Ovary (tissue), 9 donors: ENCODE results near the gene RPS25. TPM values are rescaled to one million over a fixed set of nuclear protein-coding genes. Genes with fewer than 3 reads are reported as not detected.
"Not testable (repeated sequence)": the region's sequence is repeated elsewhere in the genome, so short reads cannot be mapped to it uniquely, and the experiment has no call there.

ENCODE experiments used
- DNase-seq, 5 donors: peaks; one replicate each; pipeline ENCODE4 v3.0.0-alpha.2; 2019 to 2020
- H3K27ac ChIP-seq, 2 donors: fragments of 200-600 bp; one replicate each; pipeline versions ENCODE4 v1.5.1 to v1.8.0; 2019 to 2022
- H3K27me3 ChIP-seq: fragments of 200-600 bp; one replicate; pipeline ENCODE4 v1.8.0; 2022
- H3K36me3 ChIP-seq: fragments of 200-600 bp; sonication (generic); one replicate; pipeline ENCODE4 v1.5.1; 2019
- H3K4me1 ChIP-seq: one replicate; pipeline ENCODE4 v1.8.1; 2013; ENCODE audit warnings: mild to moderate bottlenecking, moderate library complexity; ENCODE audit not compliant: insufficient read depth
- H3K4me3 ChIP-seq: fragments of 200-600 bp; sonication (generic); one replicate; pipeline ENCODE4 v1.5.1; 2017
- H3K9me3 ChIP-seq, 2 donors: fragments of 200-600 bp in 1 of 2; sonication (generic) in 1 of 2; one replicate each; pipeline versions ENCODE4 v1.5.1 to v1.8.1; 2013 to 2019; ENCODE audit warnings: mild to moderate bottlenecking in 1 of 2, moderate library complexity in 1 of 2
- CTCF ChIP-seq, 3 donors: fragments of 450-650 bp in 2 of 3; fragments of 200-600 bp in 1 of 3; IDR thresholded peaks; one replicate each; pipeline versions ENCODE4 v1.5.1 to v1.8.0; 2016 to 2022; ENCODE audit warnings: antibody characterized with exemption in 3 of 3, mild to moderate bottlenecking in 1 of 3
- EP300 ChIP-seq: sonication (generic); formaldehyde crosslinking; IDR thresholded peaks from one replicate; pipeline ENCODE4 v1.6.1; 2017; ENCODE audit warnings: antibody characterized with exemption
- POLR2A ChIP-seq: fragments of 450-650 bp; IDR thresholded peaks from one replicate; pipeline ENCODE4 v1.6.1; 2017; ENCODE audit warnings: antibody characterized with exemption, mild to moderate bottlenecking, moderate library complexity
- WGBS, 3 donors: extraction: QIAGEN DNeasy Blood & Tissue Kit in 1 of 3; methylation state at CpG; one replicate each; pipeline versions ENCODE4 v1.1.5 to v1.1.7; 2013 to 2017; 5-methylcytosine and 5-hydroxymethylcytosine counted together
- intact Hi-C, 4 donors: fragments of 100-400 bp; cut with DNase I; formaldehyde crosslinking; loops; one replicate each; pipeline versions ENCODE4 v1.11.0 to v1.15.1; 2022 to 2023
- polyA plus RNA-seq, 2 donors: library from polyadenylated mRNA; stranded (reverse); fragments of 200-250 nt in 1 of 2; fragments of 350-450 nt in 1 of 2; fragmentation: Illumina TruSeq in 1 of 2; extraction: RNeasy Lipid Tissue Mini Kit (QIAGEN cat#74804) in 1 of 2; gene quantifications; one replicate each; pipeline ENCODE4 v1.2.3, GENCODE V29; 2013 to 2014
- total RNA-seq, 7 donors: library from RNA; depleted of rRNA in 2 of 7; stranded (reverse); fragments of >200 nt in 2 of 7; fragmentation: NEBNext Ultra II Directional in 3 of 7; extraction: Animal tissue kit (Norgen Biotek cat#: 25700) in 3 of 7; gene quantifications; one replicate each; pipeline versions ENCODE4 v1.1.0 to v1.2.4, GENCODE V29; 2016 to 2023
- donor health status: DM: no; HTN: no; CAD: no; lungs with moderate emphysema.
- donor health status: DM: no; HTN: no; CAD: no.
- donor health status: Bipolar disorder and iron deficiency.
- donor health status: DM: yes; HTN: yes; CAD: no.
- donor health status: DM: no; HTN: no; CAD: no.
- donor health status: DM: yes; HTN: yes; CAD: no.

The RPS25 gene
- total and polyA plus RNA-seq, 9 donors = 1,999 to 7,045 (median 2,845) TPM

- H3K27ac ChIP-seq = no peak overlapping the region
Observed at GRCh38 chr11:119062779-119063178, 44.6 kb upstream of the RPS25 start.

GRCh38 chr11:119061256-119061655 is 43.1 kb upstream of the RPS25 start:
- H3K36me3 ChIP-seq = no peaks in the 10 kb centered on the region
- intact Hi-C loops = no loop called here
- H3K27ac ChIP-seq = no peak overlapping the region
- no peak overlapping the region for H3K4me3 ChIP-seq
- 92 to 97% (median 96%) methylated on average over 3 of the region's 3 CpGs for WGBS, 3 donors
- H3K9me3 ChIP-seq = no peaks in the 10 kb centered on the region
- H3K4me1 ChIP-seq = no peaks in the 10 kb centered on the region
- H3K27me3 ChIP-seq = no peaks in the 10 kb centered on the region
- TF ChIP-seq EP300 (no peak), POLR2A (no peak), CTCF (IDR thresholded peaks at IDR 0.05) (no peak)
- DNase-seq = no peak

More at GRCh38 chr11:119062779-119063178, 44.6 kb upstream of the RPS25 start:
- Histone ChIP-seq H3K4me3 (no peak overlapping the region), H3K36me3 (no peaks in the 10 kb centered on the region), H3K27me3 (no peaks in the 10 kb centered on the region), H3K9me3 (no peaks in the 10 kb centered on the region), H3K4me1 (no peaks in the 10 kb centered on the region)
- 31 to 41% (median 40%) methylated on average over 5 of the region's 5 CpGs for WGBS, 3 donors
- TF ChIP-seq CTCF (IDR thresholded peaks at IDR 0.05) (no peak), POLR2A (no peak)
- DNase-seq = peak in 4 of 5 donors; percentile 57 to 72 (median 60)
- intact Hi-C loops = no loop called here

GRCh38 chr11:119059128-119059527 is 41.0 kb upstream of the RPS25 start:
- H3K9me3 ChIP-seq, DNase-seq, H3K4me3 ChIP-seq, H3K36me3 ChIP-seq, H3K4me1 ChIP-seq, intact Hi-C loops, H3K27me3 ChIP-seq, H3K27ac ChIP-seq: not testable (repeated sequence)
- WGBS, 3 donors = 86 to 93% (median 87%) methylated on average over 16 to 29 of the region's 35 CpGs

GRCh38 chr11:119057000-119057769 is 39.0 kb upstream of the RPS25 start, which contains the start of gene HYOU1:
HYOU1 (minus strand) TSS chr11:119057205; CDS start chr11:119056160, 1,045 bp downstream.
- Histone ChIP-seq H3K27me3 (no peaks in the 10 kb centered on the region), H3K9me3 (no peaks in the 10 kb centered on the region), H3K36me3 (no peaks in the 10 kb centered on the region), H3K4me3 (peak within 1 kb of the TSS; percentile 73), H3K4me1 (peaks cover 4% of the 10 kb centered on the region), H3K27ac (peak within 1 kb of the TSS; percentile 34 to 67)
- peak in 2 of 3 donors; percentile 37 to 50 for TF ChIP-seq CTCF (IDR thresholded peaks at IDR 0.05)
- TF ChIP-seq POLR2A = peak; percentile 81
- no peak for TF ChIP-seq EP300
- intact Hi-C loops = no loop called here
- 1% methylated on average over 55 to 79 of the region's 79 CpGs for WGBS, 3 donors
- peak; percentile 97 to 99 (median 98) for DNase-seq

GRCh38 chr11:119056421-119056999 is 38.4 kb upstream of the RPS25 start:
- H3K36me3 ChIP-seq = no peaks in the 10 kb centered on the region
- peak overlapping the region; percentile 73 for H3K4me3 ChIP-seq
- no peak for TF ChIP-seq EP300
- TF ChIP-seq CTCF (IDR thresholded peaks at IDR 0.05) = no peak
- TF ChIP-seq POLR2A = no peak
- 1% methylated on average over 38 to 48 of the region's 48 CpGs for WGBS, 3 donors
- H3K27me3 ChIP-seq = no peaks in the 10 kb centered on the region
- H3K4me1 ChIP-seq = peaks cover 4% of the 10 kb centered on the region
- DNase-seq = peak; percentile 24 to 59 (median 56)
- intact Hi-C loops = no loop called here
- peak overlapping the region; percentile 34 to 67 for H3K27ac ChIP-seq
- H3K9me3 ChIP-seq = no peaks in the 10 kb centered on the region
